WERI-Rb-1 (cell line): ENCODE results near the gene DNAJB6.

Experiments
- DNase-seq: peaks from one replicate; pipeline ENCODE4 v3.0.0-alpha.2; 2020
- H3K27ac ChIP-seq: fragments of 250-450 bp; sonication (Bioruptor Pico); 2 replicates; pipeline ENCODE4 v1.5.1; 2020; ENCODE audit warnings: mild to moderate bottlenecking, moderate library complexity
- H3K27me3 ChIP-seq: fragments of 250-450 bp; sonication (Bioruptor Pico); 2 replicates; pipeline ENCODE4 v1.5.1; 2021; ENCODE audit warnings: mild to moderate bottlenecking, low read depth, moderate library complexity; ENCODE audit not compliant: insufficient read depth, severe bottlenecking
- H3K36me3 ChIP-seq: fragments of 250-450 bp; sonication (Bioruptor Pico); 2 replicates; pipeline ENCODE4 v1.5.1; 2020; ENCODE audit warnings: mild to moderate bottlenecking, moderate library complexity
- H3K4me3 ChIP-seq: 2 replicates; pipeline ENCODE4 v1.5.1; 2011; ENCODE audit warnings: low read depth, mild to moderate bottlenecking, control low read depth, low read length
- H3K9me3 ChIP-seq: fragments of 250-450 bp; sonication (Bioruptor Pico); 2 replicates; pipeline ENCODE4 v1.5.1; 2021; ENCODE audit warnings: mild to moderate bottlenecking, moderate library complexity; ENCODE audit not compliant: severe bottlenecking
- TF ChIP-seq, protein P1 (sequence below): IDR thresholded peaks from 2 replicates; pipeline ENCODE4 v1.5.1; 2011; ENCODE audit warnings: low read depth, mild to moderate bottlenecking, control low read depth, inconsistent platforms, low read length

DNAJB6 gene

DNA sequence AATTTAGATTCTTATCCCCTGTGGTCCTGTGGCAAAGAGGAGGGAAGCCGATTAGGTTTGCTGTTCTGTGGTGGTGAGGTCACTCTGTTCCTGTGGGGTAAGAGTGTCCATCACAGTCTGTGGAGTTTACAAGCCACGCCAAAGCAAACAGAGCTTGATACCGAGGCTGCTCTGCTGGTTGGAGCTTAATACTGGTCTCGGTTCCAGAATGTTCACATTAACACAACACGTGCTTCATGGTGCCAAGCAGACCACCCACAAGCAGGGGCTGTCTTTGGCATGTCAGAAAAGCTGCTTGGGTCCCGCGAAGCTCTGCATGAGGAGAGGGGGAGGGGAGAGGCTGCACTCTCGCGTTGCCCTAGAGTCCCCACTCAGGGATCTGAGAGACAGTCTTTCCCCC, 47.5 kb downstream of the DNAJB6 start:
- Histone ChIP-seq H3K27ac (no peak overlapping the region), H3K36me3 (peaks cover 47% of the 10 kb centered on the region), H3K27me3 (no peaks in the 10 kb centered on the region), H3K9me3 (no peaks in the 10 kb centered on the region), H3K4me3 (no peak overlapping the region)
- no peak for DNase-seq
- TF ChIP-seq, protein P1, sequence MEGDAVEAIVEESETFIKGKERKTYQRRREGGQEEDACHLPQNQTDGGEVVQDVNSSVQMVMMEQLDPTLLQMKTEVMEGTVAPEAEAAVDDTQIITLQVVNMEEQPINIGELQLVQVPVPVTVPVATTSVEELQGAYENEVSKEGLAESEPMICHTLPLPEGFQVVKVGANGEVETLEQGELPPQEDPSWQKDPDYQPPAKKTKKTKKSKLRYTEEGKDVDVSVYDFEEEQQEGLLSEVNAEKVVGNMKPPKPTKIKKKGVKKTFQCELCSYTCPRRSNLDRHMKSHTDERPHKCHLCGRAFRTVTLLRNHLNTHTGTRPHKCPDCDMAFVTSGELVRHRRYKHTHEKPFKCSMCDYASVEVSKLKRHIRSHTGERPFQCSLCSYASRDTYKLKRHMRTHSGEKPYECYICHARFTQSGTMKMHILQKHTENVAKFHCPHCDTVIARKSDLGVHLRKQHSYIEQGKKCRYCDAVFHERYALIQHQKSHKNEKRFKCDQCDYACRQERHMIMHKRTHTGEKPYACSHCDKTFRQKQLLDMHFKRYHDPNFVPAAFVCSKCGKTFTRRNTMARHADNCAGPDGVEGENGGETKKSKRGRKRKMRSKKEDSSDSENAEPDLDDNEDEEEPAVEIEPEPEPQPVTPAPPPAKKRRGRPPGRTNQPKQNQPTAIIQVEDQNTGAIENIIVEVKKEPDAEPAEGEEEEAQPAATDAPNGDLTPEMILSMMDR = no peak

DNA sequence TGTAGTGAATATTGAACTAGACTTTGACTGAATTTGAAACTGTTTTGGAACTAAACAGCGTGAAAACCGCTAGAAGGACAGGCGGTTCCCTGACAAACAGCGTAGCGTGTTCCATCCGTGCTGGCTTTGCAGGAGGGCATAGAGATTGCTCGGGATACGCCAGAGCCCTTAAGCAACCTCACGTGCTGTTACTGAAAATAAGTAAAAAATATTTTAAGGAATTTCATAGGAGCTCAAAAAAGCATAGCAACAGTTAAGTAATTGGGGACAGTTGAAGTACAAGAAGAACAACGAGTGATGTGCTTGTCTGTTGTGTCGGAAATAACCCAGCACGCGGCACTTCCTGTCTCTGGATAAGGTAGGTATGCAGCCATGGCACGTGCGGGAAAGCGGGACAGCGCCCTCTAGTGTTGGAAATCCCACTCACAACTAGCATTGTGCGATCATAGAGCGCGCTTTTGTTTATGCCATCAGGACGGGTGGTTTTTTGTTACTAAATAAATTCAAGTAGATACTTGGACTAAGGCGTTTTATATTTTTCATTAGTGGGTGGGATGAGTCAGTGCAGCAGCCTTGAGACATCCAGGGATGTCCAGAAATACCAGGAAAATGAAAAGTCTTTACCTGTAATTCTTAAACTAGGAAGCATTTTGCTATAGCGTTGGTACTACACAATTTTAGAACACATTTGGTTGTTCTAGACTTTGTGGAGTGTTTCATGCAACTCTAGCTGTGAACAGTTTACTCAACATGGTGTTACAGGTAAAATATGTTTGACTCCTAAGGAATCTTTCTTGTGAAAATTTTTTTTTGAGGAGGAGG, 50.4 kb downstream of the DNAJB6 start:
- peak; percentile 84 for DNase-seq
- no peaks in the 10 kb centered on the region for H3K9me3 ChIP-seq
- H3K36me3 ChIP-seq = peaks cover 54% of the 10 kb centered on the region
- TF ChIP-seq, protein P1 = peak; percentile 90
- no peaks in the 10 kb centered on the region for H3K27me3 ChIP-seq
- H3K27ac ChIP-seq = no peak overlapping the region
- no peak overlapping the region for H3K4me3 ChIP-seq

DNA sequence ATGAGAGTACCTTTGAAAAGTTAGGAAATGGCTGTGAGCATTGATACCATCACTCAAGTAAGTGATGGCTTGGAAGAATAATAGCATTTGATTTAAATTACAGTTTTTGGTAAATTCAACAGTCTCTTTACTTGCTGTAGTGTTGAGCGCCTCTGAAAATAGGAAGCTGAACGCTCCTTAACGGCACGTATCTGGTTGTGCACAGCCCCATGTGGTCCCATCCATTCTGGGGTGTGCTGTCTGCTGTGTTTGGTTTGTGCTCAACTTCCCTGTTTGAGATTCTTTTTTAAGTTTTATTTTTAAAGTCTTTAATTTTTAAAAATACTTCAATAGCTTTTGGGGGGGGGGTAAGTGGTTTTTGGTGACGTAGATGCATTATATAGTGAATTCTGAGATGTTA, 51.5 kb downstream of the DNAJB6 start:
- no peak for DNase-seq
- H3K27ac ChIP-seq = no peak overlapping the region
- H3K27me3 ChIP-seq = no peaks in the 10 kb centered on the region
- H3K4me3 ChIP-seq = no peak overlapping the region
- no peaks in the 10 kb centered on the region for H3K9me3 ChIP-seq
- TF ChIP-seq, protein P1 = no peak
- H3K36me3 ChIP-seq = peaks cover 45% of the 10 kb centered on the region

DNA sequence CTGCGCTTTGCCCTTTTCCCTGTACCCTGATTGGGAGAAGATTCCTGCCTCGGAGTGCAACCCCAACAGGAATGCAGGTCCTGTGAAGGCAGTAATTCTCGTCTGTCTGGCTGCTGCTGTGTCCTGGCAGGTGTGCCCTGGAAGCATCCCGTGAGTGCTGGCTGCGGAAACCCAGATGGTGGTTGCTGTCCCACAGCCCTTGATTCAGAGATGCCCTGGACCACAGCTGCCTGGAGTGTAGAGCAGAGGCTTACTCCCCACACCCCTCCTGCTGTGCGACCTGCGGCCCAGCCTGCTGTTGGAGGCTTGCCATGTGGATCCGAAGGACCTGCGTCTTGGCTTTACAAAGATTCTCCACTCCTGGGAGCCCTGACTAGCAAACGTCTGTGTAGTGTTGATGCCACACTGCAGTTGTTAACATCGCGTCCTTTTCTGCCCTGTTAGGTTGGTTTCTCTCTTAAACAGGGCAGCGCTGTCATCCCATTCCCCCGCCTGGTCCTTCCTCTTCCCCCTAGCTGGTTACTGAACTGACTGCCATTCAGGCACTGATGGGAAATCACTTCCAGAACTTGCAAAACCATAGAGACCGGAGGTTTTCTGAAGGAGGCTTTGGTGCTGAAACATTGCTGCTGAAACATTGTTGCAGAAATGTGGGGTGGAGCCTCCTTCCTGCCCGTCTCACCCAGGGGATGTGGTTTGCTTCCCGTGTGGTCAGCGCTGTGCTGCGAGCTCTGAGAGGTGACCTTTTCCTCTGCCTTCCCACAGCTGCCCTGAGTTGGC, 53.3 kb downstream of the DNAJB6 start:
- Histone ChIP-seq H3K9me3 (no peaks in the 10 kb centered on the region), H3K27me3 (no peaks in the 10 kb centered on the region), H3K36me3 (peaks cover 27% of the 10 kb centered on the region), H3K27ac (no peak overlapping the region), H3K4me3 (no peak overlapping the region)
- TF ChIP-seq, protein P1 = no peak
- DNase-seq = no peak

DNA sequence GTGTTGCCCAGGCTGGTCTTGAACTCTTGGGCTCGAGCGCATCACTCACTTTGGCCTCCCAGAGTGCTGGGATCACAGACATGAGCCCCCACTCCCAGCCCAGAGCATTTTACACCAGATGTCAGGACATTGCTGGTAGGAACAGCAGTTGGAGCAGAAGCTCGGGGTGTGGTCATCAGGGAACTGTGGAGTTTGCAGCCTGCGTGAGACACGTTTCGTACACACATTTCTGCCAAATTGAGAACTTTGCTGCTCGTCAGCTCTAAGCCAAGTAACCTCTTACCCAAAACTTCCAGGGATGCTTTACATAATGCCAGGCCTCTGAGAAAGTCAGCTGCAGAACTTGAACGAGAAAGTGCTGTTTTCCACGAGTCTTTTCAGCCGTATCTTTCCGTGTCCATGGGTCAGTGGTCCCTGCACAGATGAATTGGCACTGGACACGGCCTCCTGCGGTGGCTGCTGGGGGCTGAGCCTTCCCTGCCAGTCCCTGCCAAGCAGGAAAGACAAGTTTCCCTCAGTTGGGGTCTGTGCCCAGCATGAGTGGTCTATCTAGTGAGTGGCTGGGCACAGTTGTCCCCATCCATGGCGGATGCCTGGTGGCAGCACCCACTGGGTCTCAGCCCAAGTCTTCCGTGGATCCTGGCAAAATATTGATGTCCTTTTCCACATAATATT, 54.4 kb downstream of the DNAJB6 start:
- Histone ChIP-seq H3K27me3 (no peaks in the 10 kb centered on the region), H3K9me3 (no peaks in the 10 kb centered on the region), H3K4me3 (no peak overlapping the region), H3K27ac (no peak overlapping the region), H3K36me3 (peaks cover 23% of the 10 kb centered on the region)
- TF ChIP-seq, protein P1 = no peak
- no peak for DNase-seq
